K562 (cell line): ENCODE measurements around the gene STRA8. TPM values are rescaled to one million over a fixed set of nuclear protein-coding genes. Genes with fewer than 3 reads are reported as not detected.

ENCODE experiments used
- ARID3A ChIP-seq: IDR thresholded peaks from 2 replicates; pipeline ENCODE4 v1.6.1; 2012; ENCODE audit warnings: low read depth, low read length, improper control_type of control experiment, borderline replicate concordance
- BRCA1 ChIP-seq, 2 experiments: fragments of 450-650 bp in 1 of 2; sonication (generic) in 1 of 2; formaldehyde crosslinking in 1 of 2; IDR thresholded peaks; 2 replicates each; pipeline versions ENCODE4 v1.5.0 to v1.6.1; 2017 to 2020; ENCODE audit warnings: mild to moderate bottlenecking in 1 of 2, missing genetic modification reagents in 1 of 2
- C11orf30 ChIP-seq: fragments of 450-650 bp; IDR thresholded peaks from 2 replicates; pipeline ENCODE4 v1.6.1; 2016; ENCODE audit warnings: low read depth, mild to moderate bottlenecking
- CC2D1A ChIP-seq: fragments of 450-650 bp; IDR thresholded peaks from 2 replicates; pipeline ENCODE4 v1.6.1; 2017; ENCODE audit warnings: mild to moderate bottlenecking
- CREB1 ChIP-seq, 2 experiments: sonication (generic) in 1 of 2; formaldehyde crosslinking in 1 of 2; IDR thresholded peaks; 2 replicates each; pipeline versions ENCODE4 v1.6.1 to v1.8.0; 2012 to 2022; ENCODE audit warnings: inconsistent platforms in 1 of 2, mild to moderate bottlenecking in 1 of 2, missing genetic modification reagents in 1 of 2, moderate library complexity in 1 of 2
- CTBP1 ChIP-seq: fragments of 450-650 bp; IDR thresholded peaks from 2 replicates; pipeline ENCODE4 v1.6.1; 2016; ENCODE audit warnings: borderline replicate concordance
- DDX20 ChIP-seq: fragments of 450-650 bp; IDR thresholded peaks from 2 replicates; pipeline ENCODE4 v1.6.1; 2016; ENCODE audit warnings: missing genetic modification characterization, low read depth, mild to moderate bottlenecking, missing compliant biosample characterization, moderate library complexity
- EP300 ChIP-seq: IDR thresholded peaks from 2 replicates; pipeline ENCODE4 v1.6.1; 2012; ENCODE audit warnings: low read length, improper control_type of control experiment
- FOXK2 ChIP-seq, 2 experiments: fragments of 450-650 bp; IDR thresholded peaks in 1 of 2; conservative IDR thresholded peaks in 1 of 2; 2 replicates each; pipeline ENCODE4 v1.6.1; 2016; ENCODE audit warnings: low read depth in 2 of 2, mild to moderate bottlenecking in 1 of 2
- HEY1 ChIP-seq: fragments of 250-450 bp; sonication (Bioruptor Pico); IDR thresholded peaks from 2 replicates; pipeline ENCODE4 v1.5.0; 2020; ENCODE audit warnings: mild to moderate bottlenecking, moderate library complexity, borderline replicate concordance
- HMGN3 ChIP-seq: IDR thresholded peaks from 2 replicates; pipeline ENCODE4 v1.6.1; 2011; ENCODE audit warnings: borderline replicate concordance, low read depth, mild to moderate bottlenecking, mixed read lengths, low read length; ENCODE audit not compliant: insufficient read length; ENCODE audit errors: extremely low read depth
- KLF16 ChIP-seq: IDR thresholded peaks from 2 replicates; pipeline ENCODE4 v1.6.1; 2016; ENCODE audit warnings: antibody characterized with exemption
- MCM3 ChIP-seq: fragments of 450-650 bp; IDR thresholded peaks from 2 replicates; pipeline ENCODE4 v1.6.1; 2016
- MLLT1 ChIP-seq, 2 experiments: fragments of 450-650 bp; IDR thresholded peaks; 2 replicates each; pipeline ENCODE4 v1.6.1; 2016
- NR2C1 ChIP-seq, 2 experiments: fragments of 450-650 bp; IDR thresholded peaks; 2 replicates each; pipeline ENCODE4 v1.6.1; 2017; ENCODE audit warnings: mild to moderate bottlenecking in 2 of 2, antibody characterized with exemption in 1 of 2, inconsistent platforms in 1 of 2, missing compliant biosample characterization in 1 of 2, missing genetic modification characterization in 1 of 2
- NR2C2 ChIP-seq, 2 experiments: fragments of 200-800 bp in 1 of 2; sonication (Bioruptor generic) in 1 of 2; sonication (generic) in 1 of 2; formaldehyde crosslinking in 1 of 2; IDR thresholded peaks; 2 replicates each; pipeline versions ENCODE4 v1.6.1 to v1.8.0; 2016 to 2022; ENCODE audit warnings: mild to moderate bottlenecking in 1 of 2, missing compliant biosample characterization in 1 of 2, missing genetic modification characterization in 1 of 2, missing genetic modification reagents in 1 of 2
- PML ChIP-seq: IDR thresholded peaks from 2 replicates; pipeline ENCODE4 v1.6.1; 2012; ENCODE audit warnings: low read length, inconsistent platforms
- RAD21 ChIP-seq, 2 experiments: fragments of 250-450 bp in 1 of 2; fragments of 450-650 bp in 1 of 2; sonication (Bioruptor Pico) in 1 of 2; formaldehyde crosslinking in 1 of 2; IDR thresholded peaks in 1 of 2; conservative IDR thresholded peaks in 1 of 2; 2 replicates each; pipeline versions ENCODE4 v1.4.0 to v1.8.0; 2020 to 2022; ENCODE audit warnings: mild to moderate bottlenecking in 2 of 2, moderate library complexity in 1 of 2
- RB1 ChIP-seq: fragments of 450-650 bp; IDR thresholded peaks from 2 replicates; pipeline ENCODE4 v1.6.1; 2017; ENCODE audit warnings: low read depth, mild to moderate bottlenecking
- RBM39 ChIP-seq: fragments of 200-400 bp; formaldehyde crosslinking; optimal IDR thresholded peaks from 2 replicates; pipeline ENCODE3; 2018; ENCODE audit warnings: low read depth, low read length
- RNF2 ChIP-seq: sonication (generic); IDR thresholded peaks from 2 replicates; pipeline ENCODE4 v1.6.1; 2016
- SMAD4 ChIP-seq: fragments of 250-450 bp; sonication (Bioruptor Pico); conservative IDR thresholded peaks from 2 replicates; pipeline ENCODE4 v1.8.0; 2021; ENCODE audit warnings: inconsistent platforms, mild to moderate bottlenecking, moderate library complexity
- STAT5A ChIP-seq: IDR thresholded peaks from 2 replicates; pipeline ENCODE4 v1.6.1; 2012; ENCODE audit warnings: low read length, inconsistent platforms, borderline replicate concordance
- TCF3 ChIP-seq: sonication (generic); formaldehyde crosslinking; IDR thresholded peaks from 2 replicates; pipeline ENCODE4 v1.4.0; 2020; ENCODE audit warnings: mild to moderate bottlenecking, missing genetic modification reagents
- TCF7L2 ChIP-seq: fragments of 150-350 bp; IDR thresholded peaks from 2 replicates; pipeline ENCODE4 v1.6.1; 2016; ENCODE audit warnings: low read depth, mild to moderate bottlenecking, low read length, moderate library complexity
- ZBED1 ChIP-seq: IDR thresholded peaks from 2 replicates; pipeline ENCODE4 v1.6.1; 2014
- ZNF212 ChIP-seq: fragments of 450-650 bp; formaldehyde crosslinking; IDR thresholded peaks from 2 replicates; pipeline ENCODE4 v1.4.0; 2020; ENCODE audit warnings: mild to moderate bottlenecking
- ZNF583 ChIP-seq: fragments of 250-450 bp; sonication (Bioruptor Pico); IDR thresholded peaks from 2 replicates; pipeline ENCODE4 v1.4.0; 2020
- polyA plus RNA-seq, 8 experiments: library from polyadenylated mRNA; depleted of rRNA in 4 of 8; stranded (reverse) in 5 of 8; unstranded in 3 of 8; fragments of >200 nt; fragmentation: Nextera tagmentation in 2 of 8; fragmentation: Illumina TruSeq in 1 of 8; extraction: Ambion mirVana in 2 of 8; extraction: Trizol in 1 of 8; gene quantifications; 2 replicates each; pipeline versions ENCODE4 v1.2.1 to v1.2.3, GENCODE V29; 2011 to 2014; ENCODE audit warnings: inconsistent platforms in 1 of 8, missing spikeins in 1 of 8
- total RNA-seq, 7 experiments: library from RNA; depleted of rRNA in 6 of 7; stranded (reverse); fragments of >200 nt in 6 of 7; fragmentation: Illumina TruSeq in 2 of 7; extraction: Trizol in 2 of 7; gene quantifications; 2 replicates each; pipeline versions ENCODE4 v1.2.1 to v1.2.3, GENCODE V29; 2011 to 2021; ENCODE audit warnings: low replicate concordance in 1 of 7

STRA8 gene
- total and polyA plus RNA-seq, 9 of the 15 experiments (the other 6 are each of a cell fraction or from before 2014, with no cell fraction given): not detected

- TF ChIP-seq ZBED1 (no peak), C11orf30 (peak; percentile 37; the same call in 1 of the 2 replicates), MCM3 (no peak), CREB1 (IDR thresholded peaks at IDR 0.05) (0 out of 2 replicates have a peak, but pooled peaks have one; percentile 27), CREB1 (CRISPR knock-in tag; IDR thresholded peaks at IDR 0.05) (no peak), RBM39 (no peak), ZNF212 (no peak), CC2D1A (peak; percentile 94), BRCA1 (IDR thresholded peaks at IDR 0.05) (no peak), BRCA1 (CRISPR knock-in tag; IDR thresholded peaks at IDR 0.05) (no peak), TCF3 (CRISPR knock-in tag) (peak; percentile 13; the same call in 1 of the 2 replicates), HEY1 (no peak), NR2C1 (IDR thresholded peaks at IDR 0.05) (no peak), NR2C1 (tag; IDR thresholded peaks at IDR 0.05) (no peak), RAD21 (CRISPR knock-in tag; conservative IDR thresholded peaks at IDR 0.05 in 1 of 2, IDR thresholded peaks at IDR 0.05 in 1 of 2) (peak; percentile 100), TCF7L2 (no peak), EP300 (peak; percentile 38), FOXK2 (conservative IDR thresholded peaks at IDR 0.05 in 1 of 2, IDR thresholded peaks at IDR 0.05 in 1 of 2; ENCODE audit: low read depth in 2 of 2) (peak; percentile 83 to 84; a peak in 3 of 4 replicates), RB1 (peak; percentile 82), CTBP1 (peak; percentile 59; the same call in 1 of the 2 replicates), SMAD4 (CRISPR knock-in tag) (0 out of 2 replicates have a peak, but pooled peaks have one; percentile 34), KLF16 (peak; percentile 82), ARID3A (peak; percentile 52; the same call in 1 of the 2 replicates), NR2C2 (CRISPR knock-in tag; IDR thresholded peaks at IDR 0.05) (no peak), NR2C2 (tag; IDR thresholded peaks at IDR 0.05) (no peak), PML (no peak), MLLT1 (IDR thresholded peaks at IDR 0.05) (peak in 1 of 2 experiments; percentile 90; a peak in 2 of 4 replicates), RNF2 (no peak), DDX20 (no peak), STAT5A (peak; percentile 20; the same call in 1 of the 2 replicates), ZNF583 (0 out of 2 replicates have a peak, but pooled peaks have one; percentile 24), HMGN3 (no peak)
Observed at GRCh38 chr7:135281363-135281949, 47.8 kb downstream of the STRA8 start (continued).
